Immature natural killer cell (primary cell): ENCODE data around the gene C10orf90. TPM values are rescaled to one million over a fixed set of nuclear protein-coding genes. Genes with fewer than 3 reads are reported as not detected.

Experiments used
- DNase-seq, 3 donors: peaks; one replicate each; pipeline ENCODE4 v3.0.0; 2022; ENCODE audit warnings: mixed read lengths in 1 of 3
- H3K27ac Mint-ChIP-seq, 6 donors: one replicate each; pipeline ENCODE4 v1.8.0; 2020; ENCODE audit warnings: mixed read lengths in 6 of 6, mild to moderate bottlenecking in 5 of 6, inconsistent platforms in 4 of 6, moderate library complexity in 3 of 6
- H3K27me3 Mint-ChIP-seq, 3 donors: one replicate each; pipeline ENCODE4 v1.8.0; 2020 to 2021; ENCODE audit warnings: low read depth in 3 of 3, mild to moderate bottlenecking in 3 of 3, mixed read lengths in 3 of 3, moderate library complexity in 3 of 3, inconsistent platforms in 1 of 3
- H3K36me3 Mint-ChIP-seq, 3 donors: one replicate each; pipeline ENCODE4 v1.8.0; 2020; ENCODE audit warnings: mixed read lengths in 3 of 3, inconsistent platforms in 2 of 3, mild to moderate bottlenecking in 2 of 3
- H3K4me1 Mint-ChIP-seq, 2 donors: one replicate each; pipeline ENCODE4 v1.8.0; 2020; ENCODE audit warnings: inconsistent platforms in 2 of 2, mild to moderate bottlenecking in 2 of 2, mixed read lengths in 2 of 2, moderate library complexity in 1 of 2
- H3K4me3 Mint-ChIP-seq, 5 donors: one replicate each; pipeline ENCODE4 v1.8.0; 2020; ENCODE audit warnings: mild to moderate bottlenecking in 5 of 5, mixed read lengths in 5 of 5, inconsistent platforms in 3 of 5, moderate library complexity in 3 of 5
- H3K9me3 Mint-ChIP-seq, 6 donors: one replicate each; pipeline ENCODE4 v1.8.0; 2020; ENCODE audit warnings: mild to moderate bottlenecking in 6 of 6, mixed read lengths in 6 of 6, inconsistent platforms in 4 of 6, moderate library complexity in 3 of 6
- polyA plus RNA-seq, 3 donors: library from polyadenylated mRNA; unstranded; fragments of 300-500 nt; fragmentation: Illumina TruSeq; gene quantifications; one replicate each; pipeline ENCODE4 v1.2.3, GENCODE V29; 2021

Gene C10orf90
- polyA plus RNA-seq, 3 donors from 2014 or later: not detected

GRCh38 chr10:126665207-126665606 lies 5.3 kb downstream of the C10orf90 start:
- Mint-ChIP-seq H3K27me3 (peaks cover 4 to 10% (median 7%) of the 10 kb centered on the region in 3 donors), H3K36me3 (no peaks in the 10 kb centered on the region), H3K27ac (peak overlapping the region in 1 of 6 donors; percentile 25), H3K4me1 (peaks cover 30 to 41% of the 10 kb centered on the region in 2 donors), H3K4me3 (peak overlapping the region in 2 of 5 donors; percentile 0 to 6), H3K9me3 (peaks cover 0 to 3% (median 0%) of the 10 kb centered on the region in 6 donors)
- DNase-seq: no peak

- peaks cover 5 to 13% (median 9%) of the 10 kb centered on the region in 3 donors for H3K27me3 Mint-ChIP-seq
- peak overlapping the region in 4 of 5 donors; percentile 2 to 74 (median 62) for H3K4me3 Mint-ChIP-seq
- DNase-seq: no peak
- no peaks in the 10 kb centered on the region for H3K36me3 Mint-ChIP-seq
- H3K9me3 Mint-ChIP-seq: peaks cover 0 to 3% (median 0%) of the 10 kb centered on the region in 6 donors
- H3K27ac Mint-ChIP-seq: peak overlapping the region in 4 of 6 donors; percentile 31 to 83 (median 64)
- peaks cover 30 to 41% of the 10 kb centered on the region in 2 donors for H3K4me1 Mint-ChIP-seq
Observed at GRCh38 chr10:126663880-126664279, 6.6 kb downstream of the C10orf90 start.

- peak; percentile 8 to 35 (median 33) for DNase-seq
- Mint-ChIP-seq H3K4me3 (peak overlapping the region; percentile 31 to 74 (median 40)), H3K9me3 (peaks cover 0 to 3% (median 0%) of the 10 kb centered on the region in 6 donors), H3K36me3 (no peaks in the 10 kb centered on the region), H3K4me1 (peaks cover 30 to 41% of the 10 kb centered on the region in 2 donors), H3K27me3 (peaks cover 5 to 13% (median 9%) of the 10 kb centered on the region in 3 donors), H3K27ac (peak overlapping the region in 4 of 6 donors; percentile 29 to 89 (median 70))
Observed at GRCh38 chr10:126663328-126663727, 7.2 kb downstream of the C10orf90 start.

- DNase-seq: no peak
- no peaks in the 10 kb centered on the region for H3K36me3 Mint-ChIP-seq
- peaks cover 30 to 41% of the 10 kb centered on the region in 2 donors for H3K4me1 Mint-ChIP-seq
- peaks cover 0 to 3% (median 0%) of the 10 kb centered on the region in 6 donors for H3K9me3 Mint-ChIP-seq
- peak overlapping the region in 3 of 6 donors; percentile 24 to 83 (median 32) for H3K27ac Mint-ChIP-seq
- H3K4me3 Mint-ChIP-seq: peak overlapping the region in 1 of 5 donors; percentile 60
- peaks cover 5 to 13% (median 9%) of the 10 kb centered on the region in 3 donors for H3K27me3 Mint-ChIP-seq
Observed at GRCh38 chr10:126661841-126662515, 8.5 kb downstream of the C10orf90 start.

- Mint-ChIP-seq H3K36me3 (no peaks in the 10 kb centered on the region), H3K27me3 (peaks cover 5 to 13% (median 9%) of the 10 kb centered on the region in 3 donors), H3K27ac (no peak overlapping the region), H3K4me3 (no peak overlapping the region), H3K9me3 (peaks cover 0 to 3% (median 0%) of the 10 kb centered on the region in 6 donors), H3K4me1 (peaks cover 30 to 41% of the 10 kb centered on the region in 2 donors)
- no peak for DNase-seq
Observed at GRCh38 chr10:126661356-126661755, 9.1 kb downstream of the C10orf90 start.

- Mint-ChIP-seq H3K36me3 (no peaks in the 10 kb centered on the region), H3K27ac (no peak overlapping the region), H3K4me1 (peaks cover 24 to 31% of the 10 kb centered on the region in 2 donors), H3K9me3 (no peaks in the 10 kb centered on the region), H3K4me3 (no peak overlapping the region), H3K27me3 (peaks cover 5 to 11% (median 7%) of the 10 kb centered on the region in 3 donors)
- DNase-seq: no peak
Observed at GRCh38 chr10:126659750-126660149, 10.7 kb downstream of the C10orf90 start.

GRCh38 chr10:126658928-126659327 lies 11.6 kb downstream of the C10orf90 start:
- H3K27me3 Mint-ChIP-seq: peaks cover 5 to 9% (median 5%) of the 10 kb centered on the region in 3 donors
- H3K9me3 Mint-ChIP-seq: no peaks in the 10 kb centered on the region
- H3K36me3 Mint-ChIP-seq: no peaks in the 10 kb centered on the region
- peaks cover 16 to 23% of the 10 kb centered on the region in 2 donors for H3K4me1 Mint-ChIP-seq
- H3K27ac Mint-ChIP-seq: no peak overlapping the region
- DNase-seq: no peak
- no peak overlapping the region for H3K4me3 Mint-ChIP-seq

- H3K27me3 Mint-ChIP-seq: peaks cover 1 to 6% (median 4%) of the 10 kb centered on the region in 3 donors
- H3K36me3 Mint-ChIP-seq: no peaks in the 10 kb centered on the region
- H3K4me3 Mint-ChIP-seq: no peak overlapping the region
- no peak overlapping the region for H3K27ac Mint-ChIP-seq
- peaks cover 0 to 2% of the 10 kb centered on the region in 2 donors for H3K4me1 Mint-ChIP-seq
- no peaks in the 10 kb centered on the region for H3K9me3 Mint-ChIP-seq
- no peak for DNase-seq
Observed at GRCh38 chr10:126654579-126654978, 15.9 kb downstream of the C10orf90 start.

GRCh38 chr10:126651467-126651866 lies 19.0 kb downstream of the C10orf90 start:
- Mint-ChIP-seq H3K36me3 (no peaks in the 10 kb centered on the region), H3K27ac (no peak overlapping the region), H3K27me3 (peaks cover 2 to 6% (median 4%) of the 10 kb centered on the region in 3 donors), H3K4me3 (no peak overlapping the region), H3K9me3 (no peaks in the 10 kb centered on the region), H3K4me1 (peaks cover 0 to 2% of the 10 kb centered on the region in 2 donors)
- DNase-seq: no peak

- no peak overlapping the region for H3K4me3 Mint-ChIP-seq
- no peaks in the 10 kb centered on the region for H3K36me3 Mint-ChIP-seq
- H3K9me3 Mint-ChIP-seq: no peaks in the 10 kb centered on the region
- DNase-seq: no peak
- H3K4me1 Mint-ChIP-seq: no peaks in the 10 kb centered on the region
- peaks cover 2 to 6% (median 4%) of the 10 kb centered on the region in 3 donors for H3K27me3 Mint-ChIP-seq
- no peak overlapping the region for H3K27ac Mint-ChIP-seq
Observed at GRCh38 chr10:126650161-126650560, 20.3 kb downstream of the C10orf90 start.

- no peak overlapping the region for H3K4me3 Mint-ChIP-seq
- no peak overlapping the region for H3K27ac Mint-ChIP-seq
- no peaks in the 10 kb centered on the region for H3K36me3 Mint-ChIP-seq
- no peaks in the 10 kb centered on the region for H3K9me3 Mint-ChIP-seq
- no peaks in the 10 kb centered on the region for H3K4me1 Mint-ChIP-seq
- peaks cover 3 to 8% (median 4%) of the 10 kb centered on the region in 3 donors for H3K27me3 Mint-ChIP-seq
- no peak for DNase-seq
Observed at GRCh38 chr10:126647116-126647515, 23.4 kb downstream of the C10orf90 start.

- H3K36me3 Mint-ChIP-seq: no peaks in the 10 kb centered on the region
- peaks cover 3 to 8% (median 5%) of the 10 kb centered on the region in 3 donors for H3K27me3 Mint-ChIP-seq
- no peak overlapping the region for H3K27ac Mint-ChIP-seq
- no peaks in the 10 kb centered on the region for H3K4me1 Mint-ChIP-seq
- no peaks in the 10 kb centered on the region for H3K9me3 Mint-ChIP-seq
- DNase-seq: no peak
- H3K4me3 Mint-ChIP-seq: no peak overlapping the region
Observed at GRCh38 chr10:126646110-126646509, 24.4 kb downstream of the C10orf90 start.

GRCh38 chr10:126640401-126640800 lies 30.1 kb downstream of the C10orf90 start:
- H3K36me3 Mint-ChIP-seq: no peaks in the 10 kb centered on the region
- no peaks in the 10 kb centered on the region for H3K4me1 Mint-ChIP-seq
- DNase-seq: no peak
- peaks cover 0 to 5% (median 0%) of the 10 kb centered on the region in 6 donors for H3K9me3 Mint-ChIP-seq
- peaks cover 0 to 8% (median 6%) of the 10 kb centered on the region in 3 donors for H3K27me3 Mint-ChIP-seq
- no peak overlapping the region for H3K4me3 Mint-ChIP-seq
- H3K27ac Mint-ChIP-seq: no peak overlapping the region

GRCh38 chr10:126639084-126639483 lies 31.4 kb downstream of the C10orf90 start:
- DNase-seq: no peak
- peaks cover 0 to 5% (median 0%) of the 10 kb centered on the region in 6 donors for H3K9me3 Mint-ChIP-seq
- H3K4me1 Mint-ChIP-seq: no peaks in the 10 kb centered on the region
- H3K36me3 Mint-ChIP-seq: no peaks in the 10 kb centered on the region
- H3K27ac Mint-ChIP-seq: no peak overlapping the region
- H3K4me3 Mint-ChIP-seq: no peak overlapping the region
- peaks cover 3 to 8% (median 8%) of the 10 kb centered on the region in 3 donors for H3K27me3 Mint-ChIP-seq
